ENCODE data around the gene MSGN1. TPM values are rescaled to one million over a fixed set of nuclear protein-coding genes. Genes with fewer than 3 reads are reported as not detected.

Gene MSGN1
- total RNA-seq, 1 experiment from 2014 or later, result not detected

- no peaks in the 10 kb centered on the region for H3K27me3 ChIP-seq (ENCODE audit: insufficient read depth, low read length)
- no peak for TF ChIP-seq EGR1 (IDR thresholded peaks at IDR 0.05; ENCODE audit: low read depth)
- no peak for TF ChIP-seq ELF1 (IDR thresholded peaks at IDR 0.05; ENCODE audit: borderline replicate concordance, low read depth)
- no peak for TF ChIP-seq ATF3 (IDR thresholded peaks at IDR 0.05)
- TF ChIP-seq SP1 (IDR thresholded peaks at IDR 0.05; ENCODE audit: low read depth), result no peak
- TF ChIP-seq JUND (IDR thresholded peaks at IDR 0.05), result no peak
- no peak for TF ChIP-seq TCF7L2 (IDR thresholded peaks at IDR 0.05; ENCODE audit: borderline replicate concordance, extremely low read depth, insufficient read depth, insufficient read length)
- TF ChIP-seq EZH2 (IDR thresholded peaks at IDR 0.05), result no peak
- TF ChIP-seq MAX (IDR thresholded peaks at IDR 0.05), result no peak
- no peak for TF ChIP-seq CEBPB (IDR thresholded peaks at IDR 0.05; ENCODE audit: low read depth)
- TF ChIP-seq ZFX (IDR thresholded peaks at IDR 0.05), result no peak
- TF ChIP-seq CTCF (IDR thresholded peaks at IDR 0.05 in 2 of 3, conservative IDR thresholded peaks at IDR 0.05 in 1 of 3; ENCODE audit: borderline replicate concordance in 1 of 3, insufficient read depth in 1 of 3, low read depth in 2 of 3, low read length in 2 of 3), result no peak
- TF ChIP-seq ZNF274 (IDR thresholded peaks at IDR 0.05; ENCODE audit: low read depth, low read length), result no peak
- TF ChIP-seq FOSL1 (IDR thresholded peaks at IDR 0.05; ENCODE audit: low read depth), result no peak
- no peak for TF ChIP-seq CBX3 (IDR thresholded peaks at IDR 0.05; ENCODE audit: low read depth)
- no peak for TF ChIP-seq EZH2phosphoT487 (IDR thresholded peaks at IDR 0.05; ENCODE audit: borderline replicate concordance)
- H3K4me3 ChIP-seq (replicated peaks in 1 of 2; ENCODE audit: low read depth in 1 of 2, low read length in 2 of 2), result no peak overlapping the region
- H3K4me2 ChIP-seq (ENCODE audit: low read length), result no peak overlapping the region
- intact Hi-C loops (cut with micrococcal nuclease), result no loop called here
- ChIA-PET RAD21 (ENCODE audit: low non-redundant PET in 1 of 2, low total read pairs in 2 of 2, uncharacterized antibody in 2 of 2, unreplicated experiment in 2 of 2) (no interaction called here), POLR2A (no interaction called here), CTCF (no interaction called here)
- H3K9me2 ChIP-seq (ENCODE audit: insufficient read depth), result no peaks in the 10 kb centered on the region
- H3K9ac ChIP-seq (ENCODE audit: low read length), result no peak overlapping the region
- no peak overlapping the region for H2AFZ ChIP-seq (ENCODE audit: low read depth, low read length, poor library complexity, severe bottlenecking)
- DNase-seq (ENCODE audit: low read depth, low spot score), result no peak
- H3K4me1 ChIP-seq (ENCODE audit: control insufficient read depth in 1 of 2, insufficient read depth in 2 of 2, low read length in 2 of 2), result no peaks in the 10 kb centered on the region
- no peaks in the 10 kb centered on the region for H3K9me3 ChIP-seq (ENCODE audit: control insufficient read depth in 1 of 2, insufficient read depth in 1 of 2, low read depth in 1 of 2, low read length in 2 of 2)
- H3K79me2 ChIP-seq (ENCODE audit: insufficient read depth, low read length), result no peaks in the 10 kb centered on the region
- no peak for ATAC-seq
- H4K20me1 ChIP-seq (ENCODE audit: insufficient read depth), result no peaks in the 10 kb centered on the region
- H3K36me3 ChIP-seq (ENCODE audit: control insufficient read depth in 1 of 2, insufficient read depth in 2 of 2, low read length in 2 of 2), result peaks cover 9 to 13% of the 10 kb centered on the region in 2 experiments; a peak in 3 of 4 replicates
- BruUV-seq (replicated peaks), result no TSS peak
- H3K27ac ChIP-seq (ENCODE audit: low read depth, low read length), result no peak overlapping the region
Observed at GRCh38 chr2:17780546-17780945, 35.7 kb upstream of the MSGN1 start.

Data from HCT116 (cell line).